Fibroblast of pulmonary artery (primary cell): ENCODE results near the gene FBXO42.

Experiments
- DNase-seq: peaks from one replicate; pipeline ENCODE4 v3.0.0-alpha.2; 2010; ENCODE audit warnings: low read depth
- H3K4me3 ChIP-seq: replicated peaks from 2 replicates; pipeline ENCODE4 v1.5.1; 2011; ENCODE audit warnings: low read depth, mild to moderate bottlenecking, control low read depth, low read length, moderate library complexity
- TF ChIP-seq, protein P1 (sequence below): IDR thresholded peaks from 2 replicates; pipeline ENCODE4 v1.5.1; 2011; ENCODE audit warnings: mild to moderate bottlenecking, control low read depth, low read length, inconsistent platforms; ENCODE audit errors: missing control alignments

FBXO42 gene

DNA sequence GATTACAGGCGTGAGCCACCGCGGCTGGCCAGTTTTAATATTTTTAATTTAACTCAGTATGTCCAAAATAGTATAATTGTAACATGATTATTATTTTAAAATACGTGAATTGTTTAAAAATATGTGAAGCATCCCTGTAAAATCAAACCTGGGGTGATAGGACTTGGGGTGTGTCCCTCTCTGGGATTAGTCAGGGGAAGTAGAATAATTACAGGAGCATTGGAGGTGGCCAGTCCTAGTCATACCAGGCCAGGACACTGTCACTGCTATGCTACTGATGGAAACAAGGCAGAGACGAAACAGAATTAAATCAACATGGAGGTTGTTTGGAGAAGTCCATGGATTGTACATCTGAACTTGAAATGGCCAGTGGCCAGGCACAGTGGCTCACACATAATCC lies 31.6 kb upstream of the FBXO42 start:
- TF ChIP-seq, protein P1, sequence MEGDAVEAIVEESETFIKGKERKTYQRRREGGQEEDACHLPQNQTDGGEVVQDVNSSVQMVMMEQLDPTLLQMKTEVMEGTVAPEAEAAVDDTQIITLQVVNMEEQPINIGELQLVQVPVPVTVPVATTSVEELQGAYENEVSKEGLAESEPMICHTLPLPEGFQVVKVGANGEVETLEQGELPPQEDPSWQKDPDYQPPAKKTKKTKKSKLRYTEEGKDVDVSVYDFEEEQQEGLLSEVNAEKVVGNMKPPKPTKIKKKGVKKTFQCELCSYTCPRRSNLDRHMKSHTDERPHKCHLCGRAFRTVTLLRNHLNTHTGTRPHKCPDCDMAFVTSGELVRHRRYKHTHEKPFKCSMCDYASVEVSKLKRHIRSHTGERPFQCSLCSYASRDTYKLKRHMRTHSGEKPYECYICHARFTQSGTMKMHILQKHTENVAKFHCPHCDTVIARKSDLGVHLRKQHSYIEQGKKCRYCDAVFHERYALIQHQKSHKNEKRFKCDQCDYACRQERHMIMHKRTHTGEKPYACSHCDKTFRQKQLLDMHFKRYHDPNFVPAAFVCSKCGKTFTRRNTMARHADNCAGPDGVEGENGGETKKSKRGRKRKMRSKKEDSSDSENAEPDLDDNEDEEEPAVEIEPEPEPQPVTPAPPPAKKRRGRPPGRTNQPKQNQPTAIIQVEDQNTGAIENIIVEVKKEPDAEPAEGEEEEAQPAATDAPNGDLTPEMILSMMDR, result no peak
- H3K4me3 ChIP-seq, result no peak overlapping the region
- no peak for DNase-seq

GRCh38 chr1:16380868-16381267 lies 28.6 kb upstream of the FBXO42 start:
- no peak for DNase-seq
- H3K4me3 ChIP-seq, result no peak overlapping the region

DNA sequence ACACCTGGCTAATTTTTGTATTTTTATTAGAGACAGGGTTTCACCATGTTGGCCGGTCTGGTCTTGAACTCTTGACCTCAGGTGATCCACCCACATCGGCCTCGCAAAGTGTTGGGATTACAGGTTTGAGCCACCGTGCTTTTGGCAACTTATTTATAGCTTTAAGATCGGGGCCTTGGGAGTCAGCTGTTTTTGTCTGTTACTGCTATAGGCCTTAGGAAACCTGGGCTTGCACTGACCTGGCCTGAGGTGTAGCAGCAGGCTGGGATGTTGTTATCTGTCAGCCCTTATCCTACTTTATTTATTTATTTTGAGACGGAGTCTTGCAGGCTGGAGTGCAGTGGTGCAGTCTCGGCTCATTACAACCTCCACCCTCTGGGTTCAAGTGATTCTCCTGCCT lies 26.2 kb upstream of the FBXO42 start:
- H3K4me3 ChIP-seq, result no peak overlapping the region
- DNase-seq, result no peak
- TF ChIP-seq, protein P1, result no peak

More at GRCh38 chr1:16380868-16381267, 28.6 kb upstream of the FBXO42 start:
- TF ChIP-seq, protein P1, result no peak

- no peak overlapping the region for H3K4me3 ChIP-seq
- TF ChIP-seq, protein P1, result no peak
- no peak for DNase-seq
Observed at GRCh38 chr1:16376971-16377370, 24.7 kb upstream of the FBXO42 start.

DNA sequence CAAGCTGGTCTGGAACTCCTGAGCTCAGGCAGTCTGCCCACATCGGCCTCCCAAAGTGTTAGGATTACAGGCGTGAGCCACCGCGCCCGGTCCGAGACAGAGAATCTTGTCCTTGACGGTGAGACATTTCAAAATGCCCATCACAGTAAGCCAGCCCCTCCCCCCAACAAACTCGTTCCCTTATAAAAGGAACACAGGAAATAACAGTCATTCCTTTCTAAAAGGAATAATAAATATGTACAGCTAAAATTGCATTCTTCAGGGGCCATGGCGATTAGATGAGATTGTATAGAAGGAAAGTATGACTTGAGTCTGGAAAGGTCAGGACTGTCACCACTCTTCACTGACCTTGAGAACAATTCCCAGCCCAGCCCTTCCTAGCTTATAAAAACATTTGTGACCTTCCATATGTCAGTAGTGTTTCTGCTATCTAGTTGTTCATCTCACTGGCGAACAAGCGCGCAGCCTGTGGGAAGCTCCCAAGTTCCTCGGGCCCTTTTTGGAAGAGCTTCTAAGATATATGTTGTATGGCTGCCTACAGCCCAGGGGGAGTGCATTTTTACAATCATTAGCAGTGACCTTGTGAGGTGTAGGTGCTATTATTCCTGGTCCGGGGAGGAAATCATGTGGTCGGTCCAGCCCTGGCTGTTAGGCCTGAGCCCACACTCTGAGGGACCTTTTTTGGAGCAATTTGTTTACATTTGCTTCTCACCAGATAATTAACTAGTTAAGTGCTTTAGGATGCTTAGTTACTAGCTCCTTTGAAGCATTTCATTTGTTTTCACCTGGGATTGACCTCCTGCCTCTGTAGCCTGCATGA lies 23.5 kb upstream of the FBXO42 start:
- peak overlapping the region; percentile 7 for H3K4me3 ChIP-seq
- DNase-seq, result peak; percentile 90

GRCh38 chr1:16374266-16374665 lies 22.0 kb upstream of the FBXO42 start:
- no peak for DNase-seq
- TF ChIP-seq, protein P1, result no peak

More for the DNA sequence above, 23.5 kb upstream of the FBXO42 start:
- TF ChIP-seq, protein P1, result no peak

More at GRCh38 chr1:16374266-16374665, 22.0 kb upstream of the FBXO42 start:
- H3K4me3 ChIP-seq, result no peak overlapping the region
